ENCODE results near the gene FAM53B.

FAM53B gene

GRCh38 chr10:124640538-124641231 lies 103.5 kb downstream of the FAM53B start:
- CTCF ChIA-PET = interaction anchor here (0.9 kb wide), 1 partner anchor 105 kb away, joined by 4 read pairs; no protein-coding TSS in a partner anchor
- H3K27ac ChIP-seq = peak overlapping the region; percentile 80
- no peak for DNase-seq (ENCODE audit: low spot score)
- POLR2A ChIA-PET (ENCODE audit: low non-redundant PET) = no interaction called here
- TF ChIP-seq CTCF (conservative IDR thresholded peaks at IDR 0.05; ENCODE audit: low read depth) = no peak

- H3K27ac ChIP-seq = peak overlapping the region; percentile 80
- TF ChIP-seq CTCF (conservative IDR thresholded peaks at IDR 0.05; ENCODE audit: low read depth) = no peak
- ChIA-PET POLR2A (ENCODE audit: low non-redundant PET) (no interaction called here), CTCF (interaction anchor here (0.9 kb wide), 1 partner anchor 106 kb away, joined by 4 read pairs; no protein-coding TSS in a partner anchor)
- DNase-seq (ENCODE audit: low spot score) = no peak
These were observed 104.1 kb downstream of the FAM53B start for GRCh38 chr10:124640056-124640455.

- CTCF ChIA-PET = interaction anchor here (0.6 kb wide), 1 partner anchor 36 kb away, joined by 3 read pairs; no protein-coding TSS in a partner anchor
- POLR2A ChIA-PET (ENCODE audit: low non-redundant PET) = no interaction called here
- H3K27ac ChIP-seq = peak overlapping the region; percentile 80
- no peak for TF ChIP-seq CTCF (conservative IDR thresholded peaks at IDR 0.05; ENCODE audit: low read depth)
- DNase-seq (ENCODE audit: low spot score) = no peak
These were observed 104.5 kb downstream of the FAM53B start for GRCh38 chr10:124639646-124640045.

- TF ChIP-seq CTCF (conservative IDR thresholded peaks at IDR 0.05; ENCODE audit: low read depth) = no peak
- ChIA-PET CTCF (interaction anchor here (0.6 kb wide), 1 partner anchor 36 kb away, joined by 3 read pairs; no protein-coding TSS in a partner anchor), POLR2A (ENCODE audit: low non-redundant PET) (interaction anchor here (0.6 kb wide), 1 partner anchor 15 kb away, joined by 3 read pairs; no protein-coding TSS in a partner anchor)
- peak overlapping the region; percentile 80 for H3K27ac ChIP-seq
- no peak for DNase-seq (ENCODE audit: low spot score)
These were observed 105.0 kb downstream of the FAM53B start for GRCh38 chr10:124639206-124639605.

GRCh38 chr10:124637746-124638145 lies 106.4 kb downstream of the FAM53B start:
- H3K27ac ChIP-seq = peak overlapping the region; percentile 40
- ChIA-PET CTCF (no interaction called here), POLR2A (ENCODE audit: low non-redundant PET) (interaction anchor here (0.6 kb wide), 1 partner anchor 8 kb away, joined by 3 read pairs; no protein-coding TSS in a partner anchor)
- DNase-seq (ENCODE audit: low spot score) = no peak
- no peak for TF ChIP-seq CTCF (conservative IDR thresholded peaks at IDR 0.05; ENCODE audit: low read depth)

GRCh38 chr10:124637091-124637700 lies 107.0 kb downstream of the FAM53B start:
- CTCF ChIA-PET = no interaction called here

More at GRCh38 chr10:124637091-124637700, 107.0 kb downstream of the FAM53B start:
- H3K27ac ChIP-seq = peak overlapping the region; percentile 40
- DNase-seq (ENCODE audit: low spot score) = no peak
- TF ChIP-seq CTCF (conservative IDR thresholded peaks at IDR 0.05; ENCODE audit: low read depth) = no peak
- POLR2A ChIA-PET (ENCODE audit: low non-redundant PET) = interaction anchor here (0.6 kb wide), 1 partner anchor 7 kb away, joined by 3 read pairs; no protein-coding TSS in a partner anchor
